ENCODE measurements around the gene GNAS-AS1.

The GNAS-AS1 gene

DNA sequence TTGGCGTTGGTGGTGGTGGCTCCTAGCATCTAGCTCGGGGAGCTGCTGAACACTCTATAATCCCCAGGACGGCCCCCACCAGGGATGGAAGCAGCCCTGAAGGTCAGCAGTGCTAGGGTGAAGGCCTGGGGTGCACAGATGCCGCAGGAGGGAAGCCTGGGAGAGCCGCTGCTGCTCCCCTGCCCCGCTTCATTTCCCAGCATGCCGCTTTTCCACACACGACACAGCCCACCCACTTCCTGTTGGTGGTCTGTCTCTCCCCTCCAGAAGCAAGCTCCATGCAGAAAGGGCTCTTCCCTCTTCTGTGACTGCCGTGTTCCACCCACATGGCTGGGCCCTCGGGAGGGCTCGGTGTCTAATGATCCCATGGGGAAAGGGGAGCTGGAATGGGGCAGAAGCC lies 35.3 kb downstream of the GNAS-AS1 start:
- TF ChIP-seq, protein P1, sequence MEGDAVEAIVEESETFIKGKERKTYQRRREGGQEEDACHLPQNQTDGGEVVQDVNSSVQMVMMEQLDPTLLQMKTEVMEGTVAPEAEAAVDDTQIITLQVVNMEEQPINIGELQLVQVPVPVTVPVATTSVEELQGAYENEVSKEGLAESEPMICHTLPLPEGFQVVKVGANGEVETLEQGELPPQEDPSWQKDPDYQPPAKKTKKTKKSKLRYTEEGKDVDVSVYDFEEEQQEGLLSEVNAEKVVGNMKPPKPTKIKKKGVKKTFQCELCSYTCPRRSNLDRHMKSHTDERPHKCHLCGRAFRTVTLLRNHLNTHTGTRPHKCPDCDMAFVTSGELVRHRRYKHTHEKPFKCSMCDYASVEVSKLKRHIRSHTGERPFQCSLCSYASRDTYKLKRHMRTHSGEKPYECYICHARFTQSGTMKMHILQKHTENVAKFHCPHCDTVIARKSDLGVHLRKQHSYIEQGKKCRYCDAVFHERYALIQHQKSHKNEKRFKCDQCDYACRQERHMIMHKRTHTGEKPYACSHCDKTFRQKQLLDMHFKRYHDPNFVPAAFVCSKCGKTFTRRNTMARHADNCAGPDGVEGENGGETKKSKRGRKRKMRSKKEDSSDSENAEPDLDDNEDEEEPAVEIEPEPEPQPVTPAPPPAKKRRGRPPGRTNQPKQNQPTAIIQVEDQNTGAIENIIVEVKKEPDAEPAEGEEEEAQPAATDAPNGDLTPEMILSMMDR (IDR thresholded peaks at IDR 0.05): no peak
- no peak for TF ChIP-seq ZFX (IDR thresholded peaks at IDR 0.05; ENCODE audit: borderline replicate concordance)
- H3K27ac ChIP-seq: no peak overlapping the region

GRCh38 chr20:58813369-58813768 lies 37.3 kb downstream of the GNAS-AS1 start:
- TF ChIP-seq, protein P1 (IDR thresholded peaks at IDR 0.05): no peak
- no peak for TF ChIP-seq ZFX (IDR thresholded peaks at IDR 0.05; ENCODE audit: borderline replicate concordance)
- no peak overlapping the region for H3K27ac ChIP-seq

DNA sequence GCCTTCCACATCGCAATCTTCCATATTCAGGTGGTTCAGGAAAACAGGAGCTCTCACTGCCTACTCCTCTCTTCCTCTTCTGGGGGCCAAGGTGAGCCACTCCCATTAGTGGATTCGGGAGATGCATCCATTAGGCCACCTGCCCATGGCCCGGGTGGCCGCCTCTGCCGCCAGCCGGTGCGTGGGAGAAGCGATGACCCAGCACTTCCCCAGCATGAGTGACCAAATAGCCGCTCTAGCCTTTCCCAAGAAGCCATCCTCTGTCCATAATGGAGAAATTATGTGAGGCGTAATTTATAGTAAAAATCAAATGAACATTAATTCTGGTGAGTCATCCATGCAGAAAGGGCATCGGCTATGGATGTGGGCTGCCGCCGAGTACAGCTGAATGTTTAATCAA lies 39.4 kb downstream of the GNAS-AS1 start:
- H3K27ac ChIP-seq: no peak overlapping the region
- TF ChIP-seq ZFX (IDR thresholded peaks at IDR 0.05; ENCODE audit: borderline replicate concordance): no peak
- TF ChIP-seq, protein P1 (IDR thresholded peaks at IDR 0.05): no peak

- no peak for TF ChIP-seq ZFX (IDR thresholded peaks at IDR 0.05; ENCODE audit: borderline replicate concordance)
- TF ChIP-seq, protein P1 (IDR thresholded peaks at IDR 0.05): no peak
- no peak overlapping the region for H3K27ac ChIP-seq
Measured at GRCh38 chr20:58810879-58811250, 39.8 kb downstream of the GNAS-AS1 start.

- no peak overlapping the region for H3K27ac ChIP-seq
- TF ChIP-seq, protein P1 (IDR thresholded peaks at IDR 0.05): no peak
- no peak for TF ChIP-seq ZFX (IDR thresholded peaks at IDR 0.05; ENCODE audit: borderline replicate concordance)
Measured at GRCh38 chr20:58810116-58810878, 40.4 kb downstream of the GNAS-AS1 start.

- no peak overlapping the region for H3K27ac ChIP-seq
- no peak for TF ChIP-seq ZFX (IDR thresholded peaks at IDR 0.05; ENCODE audit: borderline replicate concordance)
- TF ChIP-seq, protein P1 (IDR thresholded peaks at IDR 0.05): no peak
Measured at GRCh38 chr20:58808271-58809046, 42.2 kb downstream of the GNAS-AS1 start.

DNA sequence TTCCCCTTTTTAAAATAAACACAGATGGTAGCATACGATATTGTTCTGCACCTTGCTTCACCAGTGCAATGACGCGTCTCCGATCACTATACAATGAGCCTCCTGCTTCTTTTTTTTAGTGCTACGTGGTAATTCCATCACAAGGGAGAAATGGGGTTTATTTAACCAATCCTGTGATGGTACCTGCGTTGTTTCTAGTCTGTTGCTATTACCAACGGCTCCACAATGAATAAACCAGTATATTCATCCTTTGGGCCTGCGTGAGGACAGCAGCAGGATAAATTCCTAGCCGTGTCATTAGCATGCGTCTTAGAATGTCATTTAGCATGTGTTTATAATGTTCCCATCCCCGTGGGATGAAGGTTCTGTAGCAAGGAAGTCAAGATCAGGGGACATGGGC lies 42.9 kb downstream of the GNAS-AS1 start:
- TF ChIP-seq, protein P1 (IDR thresholded peaks at IDR 0.05): no peak
- TF ChIP-seq ZFX (IDR thresholded peaks at IDR 0.05; ENCODE audit: borderline replicate concordance): no peak
- H3K27ac ChIP-seq: no peak overlapping the region
